DOHH2 (cell line): ENCODE measurements around the gene ASB7.

ENCODE experiments used
- H3F3A ChIP-seq: fragments of 200-600 bp; sonication (generic), shearing (Covaris generic); 2 replicates; pipeline ENCODE4 v1.6.0; 2016; ENCODE audit warnings: antibody characterized with exemption, mild to moderate bottlenecking; ENCODE audit not compliant: control insufficient read depth, insufficient read depth
- H3K27ac ChIP-seq: fragments of 200-600 bp; sonication (generic); 2 replicates; pipeline ENCODE4 v1.5.1; 2014; ENCODE audit warnings: low read depth, mild to moderate bottlenecking, low read length, moderate library complexity
- H3K27me3 ChIP-seq: fragments of 200-600 bp; sonication (generic); 2 replicates; pipeline ENCODE4 v1.6.1; 2014; ENCODE audit warnings: mild to moderate bottlenecking, low read length, mixed read lengths; ENCODE audit not compliant: control insufficient read depth
- H3K36me3 ChIP-seq: fragments of 200-600 bp; sonication (generic); 2 replicates; pipeline ENCODE4 v1.6.1; 2014; ENCODE audit warnings: mild to moderate bottlenecking, low read length, moderate library complexity, mixed read lengths; ENCODE audit not compliant: control insufficient read depth
- H3K4me1 ChIP-seq: fragments of 200-600 bp; sonication (generic); 2 replicates; pipeline ENCODE4 v1.6.1; 2014; ENCODE audit warnings: mild to moderate bottlenecking, low read length, mixed read lengths; ENCODE audit not compliant: control insufficient read depth
- H3K4me2 ChIP-seq: fragments of 200-600 bp; sonication (generic); 2 replicates; pipeline ENCODE4 v1.6.0; 2014; ENCODE audit warnings: mild to moderate bottlenecking, low read length, moderate library complexity
- H3K4me3 ChIP-seq: fragments of 200-600 bp; sonication (generic); 2 replicates; pipeline ENCODE4 v1.5.1; 2014; ENCODE audit warnings: mild to moderate bottlenecking, low read length, mixed read lengths
- H3K79me2 ChIP-seq: fragments of 200-600 bp; sonication (generic); 2 replicates; pipeline ENCODE4 v1.6.1; 2014; ENCODE audit warnings: mild to moderate bottlenecking, low read length, mixed read lengths; ENCODE audit not compliant: control insufficient read depth
- H3K9me2 ChIP-seq: fragments of 200-600 bp; sonication (generic); replicated peaks from 2 replicates; pipeline ENCODE4 v1.6.1; 2014; ENCODE audit warnings: mild to moderate bottlenecking, low read length, mixed read lengths; ENCODE audit not compliant: control insufficient read depth
- H3K9me3 ChIP-seq: fragments of 200-600 bp; sonication (generic); 2 replicates; pipeline ENCODE4 v1.6.1; 2014; ENCODE audit warnings: antibody characterized with exemption, low read length, mixed read lengths; ENCODE audit not compliant: control insufficient read depth, insufficient read depth
- H4K20me1 ChIP-seq: fragments of 200-600 bp; sonication (generic); 2 replicates; pipeline ENCODE4 v1.6.0; 2014; ENCODE audit warnings: low read depth, mild to moderate bottlenecking, antibody characterized with exemption, low read length, moderate library complexity; ENCODE audit not compliant: control insufficient read depth, insufficient read depth
- EZH2phosphoT487 ChIP-seq: fragments of 200-600 bp; sonication (generic); IDR thresholded peaks from 2 replicates; pipeline ENCODE4 v1.6.1; 2017; ENCODE audit warnings: borderline replicate concordance, mild to moderate bottlenecking, antibody characterized with exemption, low read length, moderate library complexity, mixed read lengths
- TF ChIP-seq, protein P1 (sequence below): fragments of 200-600 bp; sonication (generic); IDR thresholded peaks from one replicate; pipeline ENCODE4 v1.5.1; 2014; ENCODE audit warnings: antibody characterized with exemption, mild to moderate bottlenecking, low read depth, low read length; ENCODE audit not compliant: poor library complexity, severe bottlenecking

The ASB7 gene

DNA sequence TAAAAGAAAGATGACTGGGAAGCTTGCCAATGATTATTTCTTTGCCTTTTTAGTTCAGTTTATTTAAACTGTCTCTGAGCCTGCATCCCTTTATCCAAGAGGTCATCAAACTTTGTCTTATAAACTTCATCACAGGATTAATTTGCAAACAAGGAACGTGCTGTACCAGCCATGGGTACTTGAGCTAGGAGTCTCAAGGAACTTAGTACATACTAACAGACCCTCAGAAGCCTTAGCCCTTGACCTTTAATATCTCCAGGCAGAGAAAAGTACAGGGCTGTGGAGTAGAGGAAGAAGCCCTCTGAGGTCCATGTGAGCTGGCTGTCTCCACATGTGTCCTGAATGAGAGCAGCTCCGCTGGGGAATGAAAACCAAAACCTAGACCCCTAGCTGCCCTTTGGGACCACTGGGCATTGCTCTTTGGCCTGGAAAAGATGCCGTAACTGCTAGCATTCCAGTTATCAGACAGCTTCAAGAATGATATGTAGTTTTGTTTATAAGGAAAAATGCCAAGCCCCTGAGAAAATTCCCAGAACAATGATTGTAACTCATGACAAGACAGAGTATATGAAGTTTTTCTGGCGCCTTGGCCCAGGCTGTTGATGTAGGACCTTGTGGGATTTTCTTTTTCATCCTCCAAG is 92.1 kb downstream of the ASB7 start:
- Histone ChIP-seq H3K9me3 (no peaks in the 10 kb centered on the region), H3K79me2 (no peaks in the 10 kb centered on the region), H3K4me3 (no peak overlapping the region), H3K27ac (no peak overlapping the region), H3K36me3 (no peaks in the 10 kb centered on the region), H4K20me1 (no peaks in the 10 kb centered on the region), H3F3A (no peaks in the 10 kb centered on the region), H3K9me2 (no peaks in the 10 kb centered on the region), H3K27me3 (no peaks in the 10 kb centered on the region), H3K4me2 (no peak overlapping the region), H3K4me1 (no peaks in the 10 kb centered on the region)
- TF ChIP-seq, protein P1, sequence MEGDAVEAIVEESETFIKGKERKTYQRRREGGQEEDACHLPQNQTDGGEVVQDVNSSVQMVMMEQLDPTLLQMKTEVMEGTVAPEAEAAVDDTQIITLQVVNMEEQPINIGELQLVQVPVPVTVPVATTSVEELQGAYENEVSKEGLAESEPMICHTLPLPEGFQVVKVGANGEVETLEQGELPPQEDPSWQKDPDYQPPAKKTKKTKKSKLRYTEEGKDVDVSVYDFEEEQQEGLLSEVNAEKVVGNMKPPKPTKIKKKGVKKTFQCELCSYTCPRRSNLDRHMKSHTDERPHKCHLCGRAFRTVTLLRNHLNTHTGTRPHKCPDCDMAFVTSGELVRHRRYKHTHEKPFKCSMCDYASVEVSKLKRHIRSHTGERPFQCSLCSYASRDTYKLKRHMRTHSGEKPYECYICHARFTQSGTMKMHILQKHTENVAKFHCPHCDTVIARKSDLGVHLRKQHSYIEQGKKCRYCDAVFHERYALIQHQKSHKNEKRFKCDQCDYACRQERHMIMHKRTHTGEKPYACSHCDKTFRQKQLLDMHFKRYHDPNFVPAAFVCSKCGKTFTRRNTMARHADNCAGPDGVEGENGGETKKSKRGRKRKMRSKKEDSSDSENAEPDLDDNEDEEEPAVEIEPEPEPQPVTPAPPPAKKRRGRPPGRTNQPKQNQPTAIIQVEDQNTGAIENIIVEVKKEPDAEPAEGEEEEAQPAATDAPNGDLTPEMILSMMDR: no peak
- TF ChIP-seq EZH2phosphoT487: no peak

DNA sequence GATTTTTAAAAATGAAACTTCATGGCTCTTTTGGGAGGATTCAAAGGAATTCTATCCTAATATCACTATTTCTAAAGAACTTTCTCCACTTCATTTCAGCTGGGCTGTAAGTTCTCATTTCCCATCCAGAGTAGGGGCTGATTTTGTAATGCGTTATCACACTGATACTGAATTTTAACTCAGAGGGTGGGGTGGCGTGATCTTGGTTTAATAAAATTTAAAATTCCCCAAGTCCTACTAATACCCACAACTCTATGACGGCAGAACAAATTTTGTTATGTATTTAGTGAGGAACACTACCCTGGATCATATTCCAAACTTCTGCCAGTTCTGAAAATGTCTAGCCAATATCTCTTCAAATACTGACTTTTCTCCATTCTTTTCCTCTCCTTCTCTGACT is 92.7 kb downstream of the ASB7 start:
- no peaks in the 10 kb centered on the region for H3F3A ChIP-seq
- no peak overlapping the region for H3K27ac ChIP-seq
- H3K9me2 ChIP-seq: no peaks in the 10 kb centered on the region
- TF ChIP-seq, protein P1: no peak
- TF ChIP-seq EZH2phosphoT487: no peak
- H3K4me1 ChIP-seq: no peaks in the 10 kb centered on the region
- no peaks in the 10 kb centered on the region for H3K79me2 ChIP-seq
- no peak overlapping the region for H3K4me2 ChIP-seq
- no peaks in the 10 kb centered on the region for H4K20me1 ChIP-seq
- H3K9me3 ChIP-seq: no peaks in the 10 kb centered on the region
- H3K4me3 ChIP-seq: no peak overlapping the region
- no peaks in the 10 kb centered on the region for H3K36me3 ChIP-seq
- H3K27me3 ChIP-seq: no peaks in the 10 kb centered on the region

DNA sequence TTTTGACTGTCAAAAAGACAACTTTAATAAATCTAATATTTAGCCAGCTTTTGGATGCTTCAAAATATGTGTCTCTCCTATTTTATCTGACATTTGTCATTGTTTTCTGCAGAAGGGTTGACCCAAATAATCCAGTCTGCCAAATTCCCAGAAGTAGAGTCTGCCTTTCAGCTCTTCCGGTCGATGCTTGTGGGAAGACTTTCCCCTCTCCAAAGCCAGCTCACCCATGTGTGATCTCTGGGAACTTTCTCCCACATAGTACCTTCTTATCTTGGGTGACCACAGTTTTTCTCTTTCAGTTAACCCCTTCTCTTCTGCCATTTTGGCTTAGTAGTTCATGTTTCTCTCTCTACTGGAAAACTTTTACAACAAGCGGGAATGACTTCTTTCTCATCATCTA is 94.1 kb downstream of the ASB7 start:
- Histone ChIP-seq H3K4me3 (no peak overlapping the region), H3K4me1 (no peaks in the 10 kb centered on the region), H3K27me3 (no peaks in the 10 kb centered on the region), H3K9me3 (no peaks in the 10 kb centered on the region), H3K79me2 (no peaks in the 10 kb centered on the region), H3K36me3 (no peaks in the 10 kb centered on the region), H4K20me1 (no peaks in the 10 kb centered on the region), H3K27ac (no peak overlapping the region), H3K9me2 (no peaks in the 10 kb centered on the region), H3F3A (no peaks in the 10 kb centered on the region), H3K4me2 (no peak overlapping the region)
- no peak for TF ChIP-seq EZH2phosphoT487
- TF ChIP-seq, protein P1: no peak
